RKO (cell line): ENCODE measurements around the gene MGST2.

Experiments
- DNase-seq: peaks from one replicate; pipeline ENCODE4 v3.0.0-alpha.2; 2016; ENCODE audit warnings: low spot score

Gene MGST2

GRCh38 chr4:139704915-139705485, 39.4 kb downstream of the MGST2 start:
- DNase-seq = peak; percentile 34

DNA sequence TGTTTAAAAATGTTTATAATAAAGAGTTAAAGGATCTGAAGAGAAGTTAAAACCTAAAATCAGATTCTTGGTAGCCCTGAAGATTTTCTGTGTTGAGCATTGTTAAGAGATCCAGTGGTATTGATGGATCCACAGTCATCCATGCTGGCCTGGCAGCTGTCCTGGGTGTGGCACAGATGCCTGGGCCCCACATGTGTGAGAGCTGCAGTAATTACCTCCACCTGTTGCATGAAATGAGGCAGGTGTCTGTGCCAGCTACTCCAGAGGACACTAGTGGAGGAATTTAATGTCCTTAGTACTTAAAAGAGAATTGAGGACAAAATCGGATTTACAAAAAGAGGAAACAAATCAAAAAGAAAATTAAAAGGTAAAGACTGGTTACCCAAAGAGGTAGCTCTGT, 44.0 kb downstream of the MGST2 start:
- DNase-seq = no peak

DNA sequence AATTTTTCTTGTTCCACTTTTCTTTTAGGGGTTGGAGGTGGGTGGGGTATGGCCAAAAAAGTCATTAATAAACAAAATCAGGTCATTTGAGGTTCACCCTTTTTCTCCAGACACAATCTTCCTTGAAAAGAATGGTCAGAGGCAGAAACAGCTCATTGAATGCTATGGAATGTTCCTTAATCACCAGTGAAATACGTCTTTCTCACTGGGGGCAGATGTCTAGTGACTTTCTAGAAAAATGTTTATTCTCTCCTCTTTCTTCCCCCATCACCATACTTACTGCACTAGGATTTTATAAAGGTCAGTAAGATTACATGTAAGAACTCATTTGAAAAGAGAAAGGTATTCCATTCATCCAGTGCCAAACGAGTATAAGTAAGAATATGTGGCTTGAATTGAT, 44.5 kb downstream of the MGST2 start:
- no peak for DNase-seq

DNA sequence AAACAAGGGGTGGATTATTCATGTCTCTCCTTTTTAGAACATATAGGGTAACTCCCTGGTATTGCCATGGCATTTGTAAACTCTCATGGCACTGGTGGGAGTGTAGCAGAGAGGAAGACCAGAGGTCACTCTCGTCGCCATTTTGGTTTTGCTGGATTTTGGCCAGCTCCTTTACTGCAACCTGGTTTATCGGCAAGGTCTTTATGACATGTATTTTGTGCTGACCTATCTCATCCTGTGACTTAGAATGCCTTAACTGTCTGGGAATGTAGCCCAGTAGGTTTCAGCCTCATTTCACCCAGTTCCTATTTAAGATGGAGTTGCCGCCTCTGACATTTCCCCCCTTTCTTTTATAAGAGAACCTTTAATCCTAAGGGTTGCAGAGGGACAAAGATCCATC, 45.8 kb downstream of the MGST2 start:
- DNase-seq = no peak

DNA sequence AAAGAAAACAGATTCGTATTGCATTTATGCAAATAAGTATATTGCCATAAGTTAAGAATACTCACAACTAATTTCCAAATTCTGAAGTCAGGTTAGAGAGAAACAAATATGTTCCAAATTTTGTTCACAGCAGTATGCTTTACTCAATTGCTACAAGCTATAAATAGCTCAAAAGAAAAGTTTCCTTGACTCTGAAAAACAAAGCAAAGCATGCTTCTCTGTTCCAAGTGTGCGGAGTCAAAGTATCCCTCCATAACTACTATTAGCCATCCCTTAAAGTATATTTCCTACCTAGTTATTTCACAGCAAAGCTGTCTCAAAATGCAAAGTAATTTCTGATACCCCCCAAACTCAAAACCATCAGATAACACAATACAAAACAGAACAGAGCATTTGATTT, 47.3 kb downstream of the MGST2 start:
- no peak for DNase-seq

DNA sequence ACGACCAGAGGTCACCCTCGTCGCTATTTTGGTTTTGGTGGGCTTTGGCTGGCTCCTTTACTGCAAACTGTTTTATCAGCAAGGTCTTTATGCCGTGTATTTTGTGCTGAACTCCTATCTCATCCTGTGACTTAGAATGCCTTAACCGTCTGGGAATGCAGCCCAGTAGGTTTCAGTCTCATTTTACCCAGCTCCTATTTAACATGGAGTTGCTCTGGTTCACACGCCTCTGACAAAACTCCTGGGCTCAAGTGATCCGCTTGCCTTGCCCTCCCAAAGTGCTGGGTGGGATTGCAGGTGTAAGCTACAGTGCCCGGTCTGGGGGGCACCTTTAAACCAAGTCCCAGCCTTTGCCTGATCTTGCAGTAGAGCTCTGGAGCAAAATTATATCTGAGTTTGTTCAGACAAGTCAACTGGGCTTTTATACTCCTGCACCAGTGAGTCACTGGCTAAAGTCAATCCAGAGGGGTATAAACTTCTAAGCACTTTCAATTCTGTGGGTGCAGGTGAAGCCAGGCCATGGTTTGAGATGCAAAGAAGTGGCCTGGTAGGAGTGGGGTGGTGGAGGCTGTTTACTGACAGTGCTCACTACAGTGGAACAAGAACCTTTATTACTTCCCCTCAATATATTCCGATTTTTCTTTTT, 50.2 kb downstream of the MGST2 start:
- no peak for DNase-seq

DNA sequence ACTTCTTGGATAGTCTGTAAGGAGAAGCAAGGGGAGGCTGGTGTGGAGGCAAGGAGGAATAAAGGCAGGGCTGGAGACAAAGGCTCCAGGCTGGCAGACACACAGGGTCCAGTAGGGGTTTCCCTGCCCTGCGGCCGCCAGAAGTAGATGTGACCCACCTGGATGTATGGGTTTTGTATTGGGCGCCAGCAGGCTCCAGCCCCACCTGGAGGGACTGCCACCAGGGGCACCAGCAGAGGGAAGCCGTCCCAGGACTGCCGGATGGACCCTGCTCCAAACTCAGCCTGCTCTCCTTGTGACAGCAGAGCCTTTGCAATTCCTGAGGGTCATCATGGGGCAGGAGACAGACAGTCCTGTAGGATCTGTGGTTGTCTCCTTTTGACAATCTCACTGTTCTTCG, 52.7 kb downstream of the MGST2 start:
- no peak for DNase-seq

- no peak for DNase-seq
Observed at GRCh38 chr4:139718833-139719232, 53.2 kb downstream of the MGST2 start.

DNA sequence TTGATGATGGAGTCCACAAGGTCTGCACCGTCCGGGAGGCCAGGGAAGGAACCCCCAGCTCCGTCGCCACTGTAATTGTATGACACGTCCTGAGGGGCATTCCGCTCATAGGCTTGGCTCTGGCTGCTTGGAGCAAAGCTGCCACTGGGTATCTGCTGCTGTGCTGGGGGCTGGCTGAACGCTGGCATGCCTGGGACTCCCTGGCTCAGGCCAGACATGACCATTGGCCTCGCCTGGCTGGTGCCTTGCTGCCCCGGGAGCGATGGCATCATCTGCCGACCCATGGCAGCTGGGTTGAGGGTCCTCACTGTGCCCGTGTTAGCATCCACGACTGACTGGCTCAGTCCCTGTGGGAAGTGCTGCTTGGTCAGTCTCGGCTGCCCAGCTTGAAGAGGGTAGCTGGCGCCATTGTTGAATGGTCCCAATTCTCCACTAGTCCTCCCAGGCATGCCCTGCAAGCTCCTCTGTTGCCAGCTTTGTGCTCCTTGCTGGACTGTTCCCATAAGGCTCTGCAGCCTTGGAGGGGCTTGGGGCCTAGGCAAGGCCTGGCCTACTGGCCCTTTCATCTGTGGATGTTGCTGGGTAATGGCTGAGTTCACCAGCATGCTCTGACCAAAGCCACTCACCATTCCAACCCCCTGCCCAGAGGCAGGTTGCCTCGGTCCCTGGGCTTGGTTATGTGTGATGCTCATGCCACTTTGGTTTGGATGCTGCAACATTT, 53.9 kb downstream of the MGST2 start:
- no peak for DNase-seq

GRCh38 chr4:139720806-139721205, 55.2 kb downstream of the MGST2 start:
- DNase-seq = no peak

GRCh38 chr4:139721789-139722188, 56.2 kb downstream of the MGST2 start:
- no peak for DNase-seq

- no peak for DNase-seq
Observed at GRCh38 chr4:139725236-139725635, 59.6 kb downstream of the MGST2 start.

DNA sequence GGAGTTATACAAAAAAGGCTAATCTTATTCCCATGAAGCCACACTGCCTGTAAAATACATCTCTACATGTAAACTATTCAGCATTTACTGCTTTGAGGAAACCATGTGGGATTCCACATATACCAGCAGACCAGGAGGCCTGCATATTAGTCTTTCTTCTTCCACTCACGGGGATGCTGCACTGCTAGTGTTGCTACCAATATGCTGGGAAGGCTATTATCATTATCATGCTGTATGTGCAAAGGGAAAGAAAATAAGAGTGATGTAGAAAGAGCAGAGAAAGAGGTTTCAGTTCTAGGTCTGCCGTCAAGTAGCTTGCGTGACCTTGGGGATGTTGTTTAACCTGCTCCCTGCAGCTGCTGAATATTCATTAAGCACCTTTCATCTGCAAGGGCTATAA, 61.0 kb downstream of the MGST2 start:
- DNase-seq = no peak

GRCh38 chr4:139728146-139728545, 62.5 kb downstream of the MGST2 start:
- no peak for DNase-seq

DNA sequence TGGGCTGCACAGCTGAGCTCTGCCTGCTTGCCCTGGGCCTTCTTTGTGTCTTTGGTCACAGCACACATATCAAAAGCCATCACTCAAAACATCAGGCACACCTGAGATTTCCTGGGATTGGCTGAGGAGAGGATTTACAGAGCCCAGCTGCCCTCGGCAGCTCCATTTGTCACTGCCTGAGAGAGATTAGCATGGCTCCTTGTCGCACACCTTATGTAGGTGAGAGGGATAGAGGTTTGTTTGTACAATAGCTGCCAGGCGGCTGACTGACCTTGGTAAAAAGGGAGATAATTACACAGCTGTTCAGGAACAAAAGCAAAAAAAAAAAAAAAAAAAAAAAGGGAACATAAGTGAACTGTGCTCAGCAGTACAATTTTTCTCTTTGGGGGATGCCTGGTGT, 63.2 kb downstream of the MGST2 start:
- no peak for DNase-seq

GRCh38 chr4:139732991-139733570, 67.5 kb downstream of the MGST2 start:
- no peak for DNase-seq

DNA sequence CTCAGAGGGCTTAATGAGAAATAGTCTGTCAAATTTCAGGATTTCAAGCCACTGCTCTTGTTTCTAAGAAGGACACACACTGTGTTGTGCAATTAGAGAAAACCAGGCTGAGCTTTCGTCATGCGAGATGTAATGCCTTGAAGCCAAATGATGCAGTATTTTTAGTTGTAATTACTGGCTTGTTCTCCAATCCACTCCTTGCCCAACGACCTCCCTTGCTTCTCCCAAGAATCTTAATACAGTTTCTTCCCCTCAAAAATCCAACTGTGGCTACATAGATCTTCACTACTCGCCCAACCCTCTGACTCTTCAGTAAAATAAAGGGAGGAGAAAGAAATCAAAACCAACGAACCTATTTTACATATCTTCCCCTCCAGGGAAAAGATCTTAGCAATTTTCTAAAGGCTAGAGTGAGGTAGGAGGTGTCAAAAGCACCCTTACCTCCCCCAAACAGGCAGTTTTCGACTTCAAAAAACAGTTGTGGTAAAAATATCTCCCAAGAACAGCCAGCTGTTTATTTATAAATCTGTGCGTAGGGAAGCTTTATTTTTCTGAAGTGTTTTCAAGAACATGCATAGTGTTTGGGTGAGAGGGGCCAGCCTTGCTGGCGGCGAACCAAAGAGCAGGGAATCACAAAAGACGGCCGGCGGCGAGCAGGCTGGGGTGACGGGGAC, 68.7 kb downstream of the MGST2 start:
- no peak for DNase-seq

DNA sequence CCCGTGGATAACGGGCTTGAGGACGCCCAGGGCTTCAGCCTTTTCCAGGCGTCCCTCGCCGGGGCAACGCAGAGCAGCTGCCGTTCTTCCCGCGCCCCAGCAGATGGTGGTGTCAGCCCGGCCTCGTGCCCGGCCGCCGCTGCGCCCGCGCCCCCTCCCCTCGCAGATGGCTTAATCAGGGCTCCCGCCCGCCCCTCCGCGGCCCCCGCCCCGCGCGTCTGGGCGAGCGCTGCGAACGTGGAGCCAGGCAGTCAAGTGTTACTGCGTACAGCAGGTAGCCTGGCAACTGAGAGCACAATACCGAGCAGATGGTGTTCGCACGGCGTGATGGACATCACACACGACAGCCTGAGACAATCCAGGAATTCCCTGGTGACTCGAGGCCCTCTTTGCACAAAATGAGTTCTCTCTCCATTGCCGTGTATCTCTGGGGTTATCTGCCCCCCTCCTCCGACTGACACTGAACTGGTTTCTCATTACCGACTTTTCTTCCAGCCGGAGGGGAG, 69.3 kb downstream of the MGST2 start:
- no peak for DNase-seq

DNA sequence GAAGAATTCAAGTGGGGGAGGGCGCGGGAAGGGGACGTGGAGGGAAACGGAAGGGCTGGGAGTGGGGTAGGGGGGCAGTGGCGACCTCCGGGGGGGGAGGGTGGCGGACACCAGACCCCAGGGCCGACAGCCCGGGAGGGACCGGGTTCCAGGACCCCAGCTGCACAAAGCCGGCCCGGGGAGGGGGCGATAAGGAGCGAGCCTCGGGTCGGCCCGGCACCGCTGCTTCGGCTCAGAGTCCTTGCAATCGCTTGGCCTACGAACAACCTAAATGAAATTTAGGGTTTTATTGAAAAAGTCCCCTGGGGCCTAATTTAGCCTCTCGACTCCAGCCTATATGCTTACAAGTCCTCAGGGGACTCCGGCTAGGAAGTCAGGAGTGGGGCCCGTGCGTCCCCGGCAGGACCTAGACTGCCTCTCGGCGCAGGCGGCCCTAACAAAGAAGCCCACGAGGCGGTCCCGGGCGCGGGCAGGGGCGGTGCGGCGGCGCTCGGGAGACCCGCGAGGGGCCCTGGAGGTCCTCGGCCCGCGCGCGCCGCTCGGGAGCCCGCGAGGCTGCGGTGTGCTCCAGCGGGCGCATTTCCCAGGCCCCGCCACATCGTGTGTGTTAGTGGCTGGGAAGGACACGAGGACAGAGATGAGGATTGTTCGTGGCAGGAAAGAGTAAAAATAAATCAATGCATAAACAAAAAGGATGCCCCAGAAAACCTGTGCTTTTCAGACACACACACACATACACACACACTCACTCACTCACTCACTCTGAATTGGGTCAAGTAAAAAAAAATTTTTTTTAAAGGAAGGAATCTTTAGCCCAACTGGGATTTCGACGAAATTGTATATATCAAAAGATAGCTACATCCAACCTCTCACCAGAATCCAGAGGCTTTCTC, 70.0 kb downstream of the MGST2 start:
- no peak for DNase-seq

GRCh38 chr4:139736274-139736660, 70.6 kb downstream of the MGST2 start:
- DNase-seq = no peak

GRCh38 chr4:139736661-139737060, 71.0 kb downstream of the MGST2 start:
- DNase-seq = no peak
